Endothelial cell of umbilical vein (primary cell): ENCODE results near the gene INSRR. TPM values are rescaled to one million over a fixed set of nuclear protein-coding genes. Genes with fewer than 3 reads are reported as not detected.

ENCODE experiments used
- BruUV-seq: library from RNA; stranded (reverse); fragments of 400-500 nt; replicated peaks from 2 replicates; lab custom pipeline; 2021; lab: Mats Ljungman, UMichigan
- CTCF ChIA-PET: fragments of 300-600, 350-600 bp; sonication (Branson Sonifier 250); formaldehyde crosslinking; loops from one replicate; lab custom pipeline; 2021; ENCODE audit warnings: antibody characterized with exemption, inconsistent platforms; lab: Charles Lee
- POLR2A ChIA-PET: fragments of 300-600, 350-600 bp; sonication (Branson Sonifier 250); formaldehyde crosslinking; loops from one replicate; lab custom pipeline; 2021; ENCODE audit warnings: antibody characterized with exemption, inconsistent platforms; lab: Charles Lee
- DNase-seq: peaks from one replicate; pipeline ENCODE4 v3.0.0-alpha.2; 2011; ENCODE audit warnings: low read depth, low spot score
- FAIRE-seq: peaks from 2 replicates; lab custom pipeline; 2011; peaks lifted over from hg19 to GRCh38; lab: Jason Lieb, UNC
- H2AFZ ChIP-seq: 2 replicates; pipeline ENCODE4 v1.6.0; 2012; ENCODE audit warnings: low read depth, low read length, control low read depth, inconsistent platforms
- H3K27ac ChIP-seq: 2 replicates; pipeline ENCODE4 v1.5.1; 2011; ENCODE audit warnings: low read depth, mild to moderate bottlenecking, control low read depth, low read length, moderate library complexity; ENCODE audit not compliant: insufficient read depth
- H3K27me3 ChIP-seq, 2 experiments: 2 replicates each; pipeline versions ENCODE4 v1.6.0 to v1.6.1; 2011; ENCODE audit warnings: low read length in 2 of 2, mixed read lengths in 1 of 2; ENCODE audit not compliant: control insufficient read depth in 2 of 2, insufficient read depth in 2 of 2
- H3K36me3 ChIP-seq, 2 experiments: 2 replicates in 1 of 2; 3 replicates in 1 of 2; pipeline ENCODE4 v1.5.1; 2011; ENCODE audit warnings: low read length in 2 of 2, mild to moderate bottlenecking in 1 of 2, moderate library complexity in 1 of 2; ENCODE audit not compliant: control insufficient read depth in 2 of 2, insufficient read depth in 2 of 2; ENCODE audit errors: extremely low read depth in 1 of 2
- H3K4me1 ChIP-seq: 3 replicates; pipeline ENCODE4 v1.5.1; 2011; ENCODE audit warnings: mild to moderate bottlenecking, low read length; ENCODE audit not compliant: control insufficient read depth, insufficient read depth; ENCODE audit errors: extremely low read depth
- H3K4me2 ChIP-seq: 2 replicates; pipeline ENCODE4 v1.6.1; 2011; ENCODE audit warnings: low read length, control low read depth, mixed read lengths; ENCODE audit not compliant: insufficient read depth
- H3K4me3 ChIP-seq, 3 experiments: fragments of 200-600 bp in 1 of 3; sonication (generic), shearing (Covaris generic) in 1 of 3; replicated peaks in 1 of 3; 2 replicates each; pipeline ENCODE4 v1.5.1; 2011 to 2016; ENCODE audit warnings: control low read depth in 3 of 3, low read length in 3 of 3, mild to moderate bottlenecking in 2 of 3, inconsistent platforms in 1 of 3, low read depth in 1 of 3, moderate library complexity in 1 of 3; ENCODE audit not compliant: insufficient read depth in 1 of 3
- H3K79me2 ChIP-seq: 2 replicates; pipeline ENCODE4 v1.6.0; 2012; ENCODE audit warnings: low read length, inconsistent platforms; ENCODE audit not compliant: control insufficient read depth, insufficient read depth
- H3K9ac ChIP-seq: replicated peaks from 2 replicates; pipeline ENCODE3; 2011; ENCODE audit warnings: low read length, control low read depth; ENCODE audit not compliant: insufficient read depth; ENCODE audit errors: extremely low read depth
- H3K9me1 ChIP-seq: replicated peaks from 3 replicates; pipeline ENCODE4 v1.6.0; 2011; ENCODE audit warnings: mild to moderate bottlenecking, low read length; ENCODE audit not compliant: control insufficient read depth, insufficient read depth; ENCODE audit errors: extremely low read depth
- H3K9me3 ChIP-seq: replicated peaks from 2 replicates; pipeline ENCODE4 v1.5.1; 2012; ENCODE audit warnings: low read length, inconsistent platforms; ENCODE audit not compliant: control insufficient read depth, insufficient read depth
- H4K20me1 ChIP-seq: replicated peaks from 2 replicates; pipeline ENCODE3; 2011; ENCODE audit warnings: mild to moderate bottlenecking, low read length; ENCODE audit not compliant: control insufficient read depth, insufficient read depth; ENCODE audit errors: extremely low read depth
- CTCF ChIP-seq, 2 donors: IDR thresholded peaks; 1 replicate in 1 of 2; 2 replicates in 1 of 2; pipeline ENCODE4 v1.5.1; 2011; ENCODE audit warnings: low read length in 2 of 2, mild to moderate bottlenecking in 2 of 2, moderate library complexity in 2 of 2, control low read depth in 1 of 2, inconsistent platforms in 1 of 2, low read depth in 1 of 2; ENCODE audit not compliant: insufficient read depth in 1 of 2; ENCODE audit errors: extremely low read depth in 1 of 2
- EZH2 ChIP-seq: IDR thresholded peaks from 2 replicates; pipeline ENCODE4 v1.6.1; 2012; ENCODE audit warnings: borderline replicate concordance, low read depth, mild to moderate bottlenecking, moderate library complexity, low read length, inconsistent platforms; ENCODE audit not compliant: severe bottlenecking
- FOS ChIP-seq: IDR thresholded peaks from 2 replicates; pipeline ENCODE4 v1.6.1; 2011; ENCODE audit warnings: mild to moderate bottlenecking, low read length, moderate library complexity, borderline replicate concordance; ENCODE audit not compliant: insufficient read depth
- JUN ChIP-seq: IDR thresholded peaks from 2 replicates; pipeline ENCODE4 v1.6.1; 2011; ENCODE audit warnings: borderline replicate concordance, low read depth; ENCODE audit not compliant: insufficient read length, insufficient read depth
- MYC ChIP-seq: IDR thresholded peaks from one replicate; pipeline ENCODE4 v1.6.1; 2011; ENCODE audit warnings: mild to moderate bottlenecking, low read depth, low read length
- POLR2A ChIP-seq: IDR thresholded peaks from 2 replicates; pipeline ENCODE4 v1.6.1; 2012; ENCODE audit warnings: low read depth, mild to moderate bottlenecking, control low read depth, low read length
- POLR2AphosphoS5 ChIP-seq: IDR thresholded peaks from 2 replicates; pipeline ENCODE4 v1.6.1; 2012; ENCODE audit warnings: low read depth, mild to moderate bottlenecking, control low read depth, low read length, moderate library complexity; ENCODE audit not compliant: insufficient read depth
- dilution Hi-C: fragments of 300-500 bp; cut with MboI; formaldehyde crosslinking; loops from one replicate; pipeline ENCODE4 v1.15.0; 2019; ENCODE audit warnings: low sequenced_read_pairs; ENCODE audit not compliant: extremely low pct_ligation_motif_present
- intact Hi-C: fragments of 100-400 bp; cut with micrococcal nuclease; formaldehyde crosslinking; loops from one replicate; pipeline ENCODE4 v1.10.0; 2022
- polyA plus RNA-seq, 4 experiments: library from polyadenylated mRNA; depleted of rRNA in 3 of 4; stranded (reverse) in 3 of 4; unstranded in 1 of 4; fragments of >200 nt; gene quantifications; 2 replicates each; pipeline versions ENCODE4 v1.2.1 to v1.2.3, GENCODE V29; 2011 to 2012; ENCODE audit warnings: missing spikeins in 1 of 4
- total RNA-seq: library from RNA; stranded (reverse); gene quantifications from 2 replicates; pipeline ENCODE4 v1.2.3, GENCODE V29; 2021

Gene INSRR
- total and polyA plus RNA-seq, 2 donors (not counting 3 experiments of a cell fraction or from before 2014, with no cell fraction given) = not detected

- no peaks in the 10 kb centered on the region for H3K79me2 ChIP-seq
- H4K20me1 ChIP-seq = no peaks in the 10 kb centered on the region
- no peak overlapping the region for H3K9ac ChIP-seq
- ChIA-PET CTCF (interaction anchor here (1.0 to 2.2 kb wide), 4 partner anchors 14 to 148 kb away, joined by 4 to 9 read pairs (median 8); partner anchors contain the start of genes INSRR and NTRK1), POLR2A (no interaction called here)
- peaks cover 4 to 12% of the 10 kb centered on the region in 2 experiments for H3K27me3 ChIP-seq
- H3K4me1 ChIP-seq = peaks cover 17% of the 10 kb centered on the region
- H3K9me3 ChIP-seq = no peaks in the 10 kb centered on the region
- TF ChIP-seq JUN = no peak
- no peak for TF ChIP-seq FOS
- TF ChIP-seq EZH2 = no peak
- TF ChIP-seq POLR2AphosphoS5 = no peak
- no peak for TF ChIP-seq MYC
- TF ChIP-seq CTCF (IDR thresholded peaks at IDR 0.05; ENCODE audit: extremely low read depth in 1 of 2, insufficient read depth in 1 of 2, low read depth in 1 of 2, low read length in 2 of 2) = no peak
- no peak for TF ChIP-seq POLR2A
- H3K4me3 ChIP-seq = no peak overlapping the region
- DNase-seq (no peak), FAIRE-seq (no peak)
- intact Hi-C loops (no loop called here), dilution Hi-C loops (no loop called here)
- BruUV-seq = no TSS peak
- H3K36me3 ChIP-seq = no peaks in the 10 kb centered on the region
- H3K9me1 ChIP-seq = no peaks in the 10 kb centered on the region
- H2AFZ ChIP-seq = no peak overlapping the region
- H3K27ac ChIP-seq = no peak overlapping the region
- H3K4me2 ChIP-seq = no peak overlapping the region
Measured at GRCh38 chr1:156874142-156874541, 15.2 kb upstream of the INSRR start.
